Measurements from ENCODE around the gene IGFBPL1.
"Not testable (repeated sequence)": the region's sequence is repeated elsewhere in the genome, so short reads cannot be mapped to it uniquely, and the experiment has no call there.

The IGFBPL1 gene

DNA sequence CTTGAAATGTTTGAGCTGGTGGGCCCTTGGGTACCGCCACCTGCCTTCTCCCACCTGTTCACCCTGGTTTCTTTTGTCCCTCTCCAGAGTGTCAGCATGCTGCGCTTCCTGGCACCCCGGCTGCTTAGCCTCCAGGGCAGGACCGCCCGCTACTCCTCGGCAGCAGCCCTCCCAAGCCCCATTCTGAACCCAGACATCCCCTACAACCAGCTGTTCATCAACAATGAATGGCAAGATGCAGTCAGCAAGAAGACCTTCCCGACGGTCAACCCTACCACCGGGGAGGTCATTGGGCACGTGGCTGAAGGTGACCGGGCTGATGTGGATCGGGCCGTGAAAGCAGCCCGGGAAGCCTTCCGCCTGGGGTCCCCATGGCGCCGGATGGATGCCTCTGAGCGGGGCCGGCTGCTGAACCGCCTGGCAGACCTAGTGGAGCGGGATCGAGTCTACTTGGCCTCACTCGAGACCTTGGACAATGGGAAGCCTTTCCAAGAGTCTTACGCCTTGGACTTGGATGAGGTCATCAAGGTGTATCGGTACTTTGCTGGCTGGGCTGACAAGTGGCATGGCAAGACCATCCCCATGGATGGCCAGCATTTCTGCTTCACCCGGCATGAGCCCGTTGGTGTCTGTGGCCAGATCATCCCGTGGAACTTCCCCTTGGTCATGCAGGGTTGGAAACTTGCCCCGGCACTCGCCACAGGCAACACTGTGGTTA is 28.4 kb downstream of the IGFBPL1 start:
- DNase-seq: no peak

DNA sequence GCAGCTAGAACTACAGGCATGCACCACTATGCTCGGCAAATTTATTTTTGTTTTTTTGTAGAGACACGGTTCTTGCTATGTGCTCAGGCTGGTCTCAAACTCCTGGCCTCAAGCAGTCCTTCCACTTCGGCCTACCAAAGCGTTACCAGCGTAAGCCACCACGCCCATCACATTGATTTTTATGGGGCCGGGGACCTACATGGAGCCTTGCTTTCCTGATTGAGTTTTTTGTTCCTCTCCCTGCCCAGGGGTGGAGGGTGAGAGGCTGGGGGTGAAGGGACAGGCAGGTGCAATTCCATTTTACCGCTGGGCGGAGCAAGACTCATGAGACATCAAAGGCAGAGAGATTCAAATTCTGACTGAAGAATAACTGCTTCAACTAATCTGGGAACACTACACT is 29.8 kb downstream of the IGFBPL1 start:
- no peak for DNase-seq

DNA sequence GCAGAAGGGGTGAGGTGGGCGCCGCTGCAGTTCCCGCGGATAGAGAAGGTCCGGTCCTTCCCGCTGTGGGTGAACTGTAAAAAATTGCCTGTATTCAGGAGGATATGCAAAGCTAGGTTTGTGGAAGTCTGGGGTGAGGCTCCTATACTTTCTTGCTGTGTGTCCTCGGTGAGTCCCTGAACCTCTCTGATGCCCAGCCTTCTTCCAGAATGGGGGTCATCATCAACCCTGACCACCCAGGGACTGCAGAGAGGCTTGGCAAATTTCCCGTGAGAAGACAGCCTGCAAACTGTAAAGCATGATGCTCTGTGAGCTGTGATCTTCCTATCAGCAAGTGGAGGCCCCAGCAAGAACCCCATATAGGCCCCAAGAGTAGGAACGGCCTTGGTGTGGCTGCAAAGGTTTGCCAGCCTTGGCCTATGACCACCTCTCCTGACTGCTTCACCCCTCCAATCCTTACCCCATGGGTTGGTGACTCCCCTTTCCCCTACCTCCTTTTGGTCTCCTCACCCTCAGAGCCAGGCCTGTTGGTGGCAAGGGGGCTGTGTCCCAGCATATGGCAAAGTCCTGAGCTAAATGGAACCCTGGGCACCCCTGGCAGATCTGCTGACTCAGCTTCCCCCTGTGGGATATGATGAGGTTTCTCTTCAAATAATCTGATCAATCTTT is 31.0 kb downstream of the IGFBPL1 start:
- DNase-seq: peak; percentile 14

DNA sequence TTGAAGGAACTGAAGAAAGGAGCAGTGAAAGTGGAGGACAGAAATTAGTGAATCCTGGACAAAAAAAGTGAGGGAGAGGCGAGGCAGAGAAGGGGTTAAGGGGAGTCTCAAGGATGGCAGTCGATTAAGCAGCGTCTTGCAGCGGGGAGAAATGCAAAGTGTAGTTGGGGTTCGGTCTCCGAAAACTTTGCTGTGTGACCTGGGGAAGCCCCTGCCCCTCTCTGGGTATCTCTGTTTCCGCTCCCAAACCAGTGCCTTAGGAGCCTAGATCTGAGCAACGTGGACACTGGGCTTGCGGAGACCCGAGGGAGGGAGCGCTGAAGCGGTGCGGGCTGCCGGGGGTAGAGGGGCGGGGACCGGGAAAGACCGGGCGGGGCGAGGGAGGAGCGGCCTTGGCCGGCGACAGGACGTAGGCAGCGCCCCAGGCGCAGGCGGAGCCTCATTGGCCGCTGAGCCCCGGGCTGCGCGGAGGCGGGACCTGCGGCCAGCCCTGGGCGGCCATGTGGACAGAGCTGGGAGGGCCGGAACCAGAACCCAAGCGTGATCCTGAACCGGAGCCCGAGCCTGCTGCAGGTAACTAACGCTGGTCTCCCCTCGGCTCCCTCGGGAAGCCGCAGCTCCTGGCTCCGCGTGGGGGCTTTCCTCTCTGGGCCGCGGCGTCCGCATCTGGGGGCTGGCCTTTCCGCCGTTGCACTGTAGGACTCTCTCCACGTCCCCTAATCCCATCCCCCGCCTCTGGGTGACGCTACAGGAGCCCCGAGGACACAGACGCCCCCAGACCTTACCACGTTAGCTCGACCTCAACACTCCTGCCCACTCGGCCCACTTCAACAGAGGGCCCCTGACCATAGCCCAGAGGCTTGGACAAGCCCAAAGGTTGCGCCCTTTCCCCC is 31.8 kb downstream of the IGFBPL1 start, which contains the start of gene ALDH1B1:
Gene ALDH1B1 (plus strand): TSS at position 468 of the 893 bp plus-strand sequence. CDS start 3,047 bp downstream, outside the sequence.
- DNase-seq: peak; percentile 88

DNA sequence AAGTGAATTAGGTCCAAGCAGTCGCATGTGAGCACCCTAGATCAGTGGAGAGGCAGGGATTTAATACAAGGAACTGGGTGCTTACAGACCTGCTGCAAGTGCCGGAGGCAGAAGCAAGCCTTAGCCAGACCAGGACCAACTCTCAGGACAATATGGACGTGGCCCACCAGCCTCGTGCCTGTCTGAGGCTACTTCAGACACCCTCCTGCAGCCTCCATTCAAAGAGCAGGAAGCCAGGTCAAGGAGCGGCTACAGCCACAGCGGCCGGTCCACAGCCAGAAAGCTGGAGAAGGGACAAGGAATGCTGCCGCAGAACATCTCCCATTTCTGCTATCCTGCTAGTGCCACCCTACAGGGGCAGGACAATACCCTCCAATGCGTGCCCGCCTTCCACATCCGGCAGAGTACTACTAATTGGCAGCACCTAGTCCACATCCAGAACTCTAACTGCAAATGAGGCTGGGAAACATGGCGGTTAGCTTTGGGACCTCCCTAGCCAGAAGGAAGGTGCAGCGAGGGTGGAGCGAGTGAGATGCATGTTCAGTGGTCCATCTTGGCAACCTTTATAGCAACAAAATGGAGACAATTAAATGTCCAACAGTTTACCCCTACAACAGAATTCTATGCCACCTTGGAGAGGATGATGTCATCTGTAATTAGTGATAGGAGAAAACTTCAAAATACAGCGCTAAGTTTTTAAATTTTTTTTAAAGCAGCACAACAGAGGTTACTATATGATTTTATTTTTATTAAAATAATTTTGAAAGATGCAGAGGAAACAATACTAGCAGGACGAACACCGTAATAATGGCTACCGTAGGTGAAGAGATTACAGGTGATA is 32.8 kb downstream of the IGFBPL1 start:
- DNase-seq: no peak

DNA sequence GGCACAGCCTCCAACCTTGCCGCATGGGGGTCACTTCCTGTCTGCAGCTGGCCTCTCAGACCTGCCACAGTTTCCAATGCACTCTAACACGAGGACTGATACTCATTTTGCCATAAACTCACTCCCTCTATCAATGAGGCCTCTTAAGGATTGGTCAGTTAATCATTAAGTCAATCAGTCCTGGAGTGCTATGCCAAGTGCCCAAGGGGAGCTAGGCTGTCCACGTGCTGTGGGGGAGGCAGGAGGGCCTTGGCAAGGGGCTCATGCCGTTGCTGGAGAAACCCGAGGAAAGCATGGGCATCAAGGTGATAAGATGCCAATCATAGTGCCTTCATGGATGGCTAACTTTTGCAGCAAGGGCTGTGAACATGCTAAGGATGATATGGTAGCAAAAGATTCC is 33.4 kb downstream of the IGFBPL1 start:
- DNase-seq: no peak

DNA sequence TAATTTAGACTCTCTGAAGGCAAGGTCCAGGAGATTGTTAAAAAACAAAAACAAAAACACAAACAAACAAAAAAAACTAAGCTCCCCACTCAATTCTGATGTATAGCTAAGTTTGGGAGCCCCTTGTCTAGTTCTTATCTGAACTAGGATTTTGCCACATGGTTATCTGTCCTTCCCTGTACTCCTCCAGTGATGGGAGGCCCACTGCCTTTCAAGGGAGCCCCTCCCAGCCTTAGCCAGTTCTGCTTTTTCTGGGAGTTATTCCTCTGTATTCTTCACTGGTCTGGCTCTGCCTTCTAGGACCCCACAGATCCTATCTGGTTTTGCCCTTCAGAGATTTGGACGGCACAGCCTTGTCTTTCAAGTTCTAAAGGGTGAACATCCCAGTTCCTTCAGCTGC is 33.8 kb downstream of the IGFBPL1 start:
- no peak for DNase-seq

DNA sequence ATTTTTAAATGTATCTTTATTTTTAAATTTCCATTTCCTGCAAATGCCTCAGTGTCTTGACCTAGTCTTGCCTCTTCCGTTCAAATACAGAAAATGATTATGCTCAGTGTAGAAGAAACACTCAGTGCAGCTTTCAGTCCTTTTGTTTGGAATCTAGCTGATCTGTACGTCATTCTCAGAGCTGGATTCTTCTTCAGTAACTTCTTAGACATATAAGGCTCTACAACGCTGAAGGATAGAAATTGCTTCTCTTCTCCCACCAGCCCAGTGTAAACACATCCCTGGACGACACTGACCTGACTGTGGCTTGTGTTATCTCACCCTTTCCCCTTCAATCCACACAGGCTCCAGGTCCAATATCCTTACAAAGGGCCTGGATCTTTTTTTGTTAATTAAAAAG is 34.9 kb downstream of the IGFBPL1 start:
- peak; percentile 18 for DNase-seq

DNA sequence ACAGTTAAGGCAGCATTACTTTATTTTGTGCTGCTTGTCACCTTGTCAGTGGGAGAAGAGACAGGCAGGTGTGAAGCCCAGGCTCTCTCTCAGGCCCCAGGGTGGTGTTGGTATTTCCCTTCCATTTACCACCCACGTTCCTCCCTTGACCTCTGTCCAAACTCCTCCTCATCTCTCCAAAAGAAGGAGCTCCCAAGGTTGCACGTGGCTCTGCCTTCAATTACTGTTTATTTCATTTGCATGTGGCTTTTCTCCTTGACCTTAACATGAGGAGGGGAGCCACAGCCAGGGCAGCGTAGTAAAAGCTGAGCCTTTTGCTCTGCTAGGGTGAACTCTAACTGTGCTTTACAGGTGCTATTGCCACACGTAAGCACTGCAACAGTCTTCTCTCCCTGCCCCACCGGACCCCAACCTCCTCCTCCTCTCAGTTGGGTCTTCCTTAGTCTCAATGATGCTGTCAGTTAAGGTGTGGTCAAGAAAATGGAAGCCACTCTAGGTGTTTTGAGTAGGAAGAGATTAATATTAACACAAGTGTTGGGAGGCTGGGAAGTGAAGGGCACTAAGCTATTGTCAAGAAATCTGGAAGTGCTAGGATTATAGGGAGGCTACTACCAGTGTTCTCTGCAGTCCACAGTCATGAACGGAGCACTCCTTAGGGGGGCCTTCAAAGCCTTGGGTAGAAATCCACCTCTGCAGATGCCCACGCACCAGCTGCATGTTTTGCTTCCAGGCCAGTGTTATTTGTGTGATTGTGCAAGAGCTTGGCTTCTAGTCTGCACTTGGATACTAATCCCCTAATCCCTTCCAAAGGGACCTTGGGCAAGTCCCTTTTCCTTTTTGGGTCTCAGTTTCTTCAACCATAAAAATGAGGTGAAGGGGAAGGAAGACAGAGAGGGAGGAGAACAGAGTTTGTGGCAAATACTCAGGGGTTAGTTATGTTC is 35.7 kb downstream of the IGFBPL1 start:
- DNase-seq: peak; percentile 50

DNA sequence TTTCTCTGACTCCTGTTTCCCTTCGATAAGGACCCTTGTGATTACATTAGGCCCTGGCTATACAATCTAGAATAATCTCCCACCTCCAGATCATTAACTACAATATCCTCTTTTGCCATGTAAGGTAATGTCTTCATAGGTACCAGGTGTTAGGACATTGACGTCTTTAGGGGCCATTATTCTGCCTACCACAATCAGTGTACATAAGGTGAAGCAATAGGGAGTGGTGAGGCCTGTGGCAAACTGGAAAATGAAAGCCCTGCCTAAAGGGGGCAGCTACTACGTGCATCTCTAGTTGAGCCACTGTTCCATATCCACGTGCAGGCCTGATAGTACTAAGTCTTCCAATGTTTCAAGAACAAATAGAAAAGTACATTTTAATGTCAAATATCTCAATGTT is 36.5 kb downstream of the IGFBPL1 start:
- DNase-seq: no peak

DNA sequence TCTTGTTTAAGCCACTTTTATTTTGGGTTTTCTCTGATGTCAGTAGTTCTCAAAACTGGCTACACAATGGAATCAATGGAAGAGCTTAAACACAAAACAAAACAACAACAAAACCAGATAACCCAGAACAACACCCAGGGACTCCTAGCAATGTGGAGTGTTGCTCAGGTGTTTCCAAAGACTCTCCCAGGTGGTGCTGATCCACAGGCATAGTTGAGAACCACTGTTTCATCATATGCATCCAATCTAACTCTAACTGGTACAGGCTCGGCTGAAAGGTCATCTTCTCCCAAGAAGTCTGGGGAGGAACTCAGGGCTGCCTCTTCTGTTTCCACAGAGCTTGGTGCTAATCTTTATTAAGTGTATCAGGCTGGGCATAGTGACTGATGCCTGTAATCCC is 37.2 kb downstream of the IGFBPL1 start:
- no peak for DNase-seq

DNA sequence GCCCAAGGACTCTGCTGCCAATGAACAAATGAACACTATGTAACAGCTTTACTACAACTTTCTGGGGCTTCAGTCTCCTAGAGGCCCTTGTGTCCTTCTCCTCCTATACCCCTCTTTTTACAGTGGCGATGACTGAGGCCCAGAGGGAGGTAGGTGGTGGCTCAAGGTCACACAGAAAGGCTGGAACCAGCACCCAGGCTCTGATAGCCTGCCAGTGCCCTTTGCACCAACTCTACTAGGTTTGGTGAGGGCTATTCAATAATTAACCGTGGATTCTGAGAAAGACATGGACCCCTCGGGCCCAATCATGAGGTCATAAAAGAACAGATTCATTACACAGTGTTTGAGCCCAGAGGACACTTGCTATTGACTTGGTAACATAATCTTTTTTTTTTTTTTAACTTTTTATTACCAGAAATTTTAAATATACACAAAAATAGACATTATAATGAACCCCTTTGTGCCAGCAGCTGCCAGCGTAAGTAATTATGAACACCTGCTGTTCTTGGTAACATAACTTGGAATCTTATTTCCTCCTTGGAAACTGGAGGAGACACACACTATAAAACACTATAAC is 37.8 kb downstream of the IGFBPL1 start:
- no peak for DNase-seq

DNA sequence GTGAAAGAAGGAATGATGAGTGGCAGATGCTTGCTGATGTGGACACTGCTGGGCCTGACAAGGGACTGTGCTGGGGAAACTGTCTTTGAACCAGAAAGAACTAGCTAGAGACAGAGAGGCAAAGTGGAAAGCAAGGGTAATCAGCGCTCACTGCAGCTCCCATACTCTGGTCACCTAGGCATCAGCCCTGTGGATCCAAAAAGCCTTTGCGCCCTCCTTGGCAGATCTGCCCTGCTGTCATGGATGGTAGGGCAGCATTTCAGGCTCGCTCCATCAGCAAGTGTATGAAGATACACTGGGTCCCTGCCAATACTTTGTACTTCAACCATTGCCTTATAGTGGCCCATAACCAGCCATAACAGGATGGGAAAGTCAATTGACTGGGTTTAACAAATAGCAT is 38.4 kb downstream of the IGFBPL1 start:
- DNase-seq: no peak

DNA sequence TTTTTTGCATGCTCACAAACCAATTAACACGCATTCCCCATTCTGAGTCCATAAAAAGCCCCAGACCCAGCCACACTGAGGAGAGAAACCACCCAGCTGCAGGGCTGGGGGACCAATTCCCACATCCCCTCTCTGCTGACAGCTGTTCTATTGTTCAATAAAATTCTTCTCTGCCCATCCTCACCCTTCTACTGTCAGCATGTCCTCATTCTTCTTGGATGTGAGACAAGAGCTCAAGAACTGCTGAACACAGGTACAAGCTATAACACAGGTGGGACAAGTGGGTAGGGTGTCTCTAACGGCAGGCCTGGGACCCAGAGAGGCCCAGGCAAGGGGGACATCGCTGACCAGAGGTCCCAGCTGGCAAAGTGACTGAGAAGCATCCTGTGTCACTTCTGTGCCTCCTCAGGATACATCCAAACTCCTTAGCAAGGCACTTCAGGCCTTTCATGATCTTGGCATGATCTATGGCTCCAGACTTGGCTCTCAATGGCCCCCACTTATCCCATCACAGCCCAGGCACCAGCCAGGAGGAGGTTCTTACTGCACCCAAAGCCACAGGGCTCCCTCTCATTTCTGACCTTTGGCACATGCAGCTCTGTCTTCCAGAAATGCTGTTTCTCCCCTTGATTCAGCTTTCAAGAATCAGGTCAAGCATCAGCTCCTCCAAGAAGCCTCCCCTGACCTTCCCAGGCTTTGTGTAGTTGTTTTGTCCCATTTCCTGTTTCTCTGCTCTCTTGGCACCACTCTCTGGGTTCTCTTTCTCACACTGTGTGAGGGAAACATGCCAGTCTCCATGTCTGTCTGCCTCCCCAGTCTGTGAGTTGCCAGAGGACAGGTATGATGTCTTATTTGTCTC is 39.0 kb downstream of the IGFBPL1 start:
- DNase-seq: no peak

DNA sequence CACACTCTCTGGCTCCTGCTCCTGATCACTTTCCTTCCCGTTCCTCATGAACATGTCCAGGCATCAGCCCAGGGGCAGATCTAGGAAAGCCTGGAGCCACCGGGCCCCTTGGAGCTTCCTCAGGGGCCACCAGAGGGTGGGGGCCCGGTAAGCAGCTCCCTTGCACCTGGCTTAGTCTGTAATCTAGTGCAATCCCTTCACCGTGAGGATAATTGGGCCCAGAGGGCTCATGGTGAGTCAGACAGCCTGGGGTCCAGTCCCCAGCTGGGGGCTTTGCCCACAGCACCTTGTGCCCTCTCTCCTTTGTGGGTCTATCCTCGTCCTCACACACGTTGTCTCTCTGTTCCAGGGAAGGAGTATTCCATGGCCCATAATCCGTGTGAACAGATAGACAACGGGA is 42.1 kb downstream of the IGFBPL1 start:
- DNase-seq: no peak

DNA sequence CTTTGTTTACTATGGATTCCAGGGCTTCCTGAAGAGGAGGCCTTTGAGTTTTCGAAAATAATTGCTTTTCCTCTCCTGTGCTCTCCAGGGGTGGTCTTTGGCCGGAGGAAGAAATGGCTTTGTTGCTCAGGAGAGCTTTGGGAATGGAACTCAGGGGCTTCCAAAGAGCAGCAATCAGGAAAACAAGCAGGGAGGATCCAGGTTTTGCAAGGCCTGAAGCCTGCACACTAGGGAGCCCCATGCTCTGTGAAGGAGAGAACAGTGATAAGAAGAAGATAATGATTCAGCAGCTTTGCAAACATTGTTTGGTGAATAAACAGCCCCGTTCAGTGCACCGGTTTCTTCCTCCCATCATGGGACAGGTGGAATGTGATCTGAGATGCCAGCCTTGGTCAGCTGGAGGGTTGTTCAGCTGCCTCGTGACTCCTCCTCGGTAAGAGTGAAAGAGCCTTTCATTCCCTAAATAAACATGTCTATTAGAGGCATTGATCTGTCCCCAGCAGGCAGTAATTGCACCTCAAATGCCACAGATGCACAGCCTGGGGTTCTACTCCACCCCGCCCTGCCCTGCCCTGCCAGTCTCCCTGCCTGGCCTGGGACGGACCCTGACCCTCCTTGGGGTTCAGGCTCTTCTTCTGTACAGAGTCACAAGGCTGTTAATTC is 43.3 kb downstream of the IGFBPL1 start:
- no peak for DNase-seq

DNA sequence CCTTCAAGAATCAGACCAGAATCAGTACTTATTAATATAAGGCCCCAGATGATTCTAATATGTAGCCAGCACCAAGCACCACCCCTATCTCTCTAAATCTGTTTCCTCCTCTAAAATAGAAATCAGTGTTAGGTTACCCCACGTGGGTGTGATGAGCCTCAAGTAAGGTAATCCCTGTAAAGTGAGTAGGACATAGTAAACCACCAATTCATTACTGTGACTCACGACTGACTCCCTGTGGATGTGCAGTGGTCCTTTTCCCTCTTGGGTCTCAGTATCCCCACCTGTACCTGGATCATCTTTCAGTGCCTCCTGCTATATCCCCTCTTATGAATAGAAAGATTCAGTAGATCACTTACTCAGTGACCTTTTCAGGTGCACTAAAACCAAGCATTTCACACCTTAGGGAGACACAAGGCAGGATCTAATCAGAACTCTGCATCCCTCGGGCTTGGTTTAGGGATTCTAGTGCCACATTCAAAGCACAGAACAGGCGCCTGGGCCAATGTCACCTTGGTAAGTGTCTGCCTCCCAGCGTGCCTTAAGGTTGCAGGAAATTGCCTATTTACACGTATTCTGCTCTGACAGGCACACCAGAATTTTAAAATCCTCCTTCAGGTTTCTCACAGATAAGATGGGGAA is 43.9 kb downstream of the IGFBPL1 start:
- DNase-seq: peak; percentile 55

DNA sequence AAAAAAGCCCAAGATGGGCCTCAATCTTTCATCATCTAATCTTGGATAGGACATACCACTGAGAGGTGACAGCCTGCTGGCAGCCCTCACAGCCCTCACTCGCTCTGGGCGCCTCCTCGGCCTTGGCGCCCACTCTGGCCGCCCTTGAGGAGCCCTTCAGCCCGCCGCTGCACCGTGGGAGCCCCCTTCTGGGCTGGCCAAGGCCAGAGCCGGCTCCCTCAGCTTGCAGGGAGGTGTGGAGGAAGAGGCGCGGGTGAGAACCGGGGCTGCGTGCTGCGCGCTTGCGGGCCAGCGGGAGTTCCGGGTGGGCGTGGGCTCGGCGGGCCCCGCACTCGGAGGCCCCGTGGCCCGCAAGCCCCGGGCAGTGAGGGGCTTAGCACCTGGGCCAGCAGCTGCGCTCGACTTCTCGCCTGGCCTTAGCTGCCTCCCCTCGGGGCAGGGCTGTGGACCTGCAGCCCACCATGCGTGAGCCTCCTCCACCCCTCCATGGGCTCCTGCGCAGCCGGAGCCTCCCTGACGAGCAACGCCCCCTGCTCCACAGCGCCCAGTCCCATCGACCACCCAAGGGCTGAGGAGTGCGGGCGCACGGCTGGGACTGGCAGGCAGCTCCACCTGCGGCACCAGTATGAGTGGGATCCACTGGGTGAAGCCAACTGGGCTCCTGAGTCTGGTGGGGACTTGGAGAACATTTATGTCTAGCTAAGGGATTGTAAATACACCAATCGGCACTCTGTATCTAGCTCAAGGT is 46.7 kb downstream of the IGFBPL1 start:
- not testable (repeated sequence) for DNase-seq

Data from HCEC 1CT (cell line).